ENCODE measurements around the gene MME.

MME gene

GRCh38 chr3:155229086-155229485 is 149.0 kb downstream of the MME start:
- no peak for ATAC-seq
- no peak for TF ChIP-seq ZC3H10 (CRISPR knock-in tag; IDR thresholded peaks at IDR 0.05)
- no peak for TF ChIP-seq GLIS3 (CRISPR knock-in tag; IDR thresholded peaks at IDR 0.05)
- no peak for TF ChIP-seq RARB (CRISPR knock-in tag; IDR thresholded peaks at IDR 0.05)
- TF ChIP-seq PPARA (CRISPR knock-in tag; IDR thresholded peaks at IDR 0.05; ENCODE audit: borderline replicate concordance), result no peak
- no peak for TF ChIP-seq ZFP30 (CRISPR knock-in tag; IDR thresholded peaks at IDR 0.05)
- TF ChIP-seq OSR1 (CRISPR knock-in tag; IDR thresholded peaks at IDR 0.05), result no peak
- TF ChIP-seq TCF4 (CRISPR knock-in tag; IDR thresholded peaks at IDR 0.05; ENCODE audit: borderline replicate concordance), result no peak
- no peak for TF ChIP-seq PATZ1 (CRISPR knock-in tag; IDR thresholded peaks at IDR 0.05; ENCODE audit: borderline replicate concordance)
- no peak for TF ChIP-seq ARNTL (CRISPR knock-in tag; IDR thresholded peaks at IDR 0.05; ENCODE audit: borderline replicate concordance, low read depth)
- no peak for TF ChIP-seq BACH2 (CRISPR knock-in tag; IDR thresholded peaks at IDR 0.05; ENCODE audit: borderline replicate concordance)
- TF ChIP-seq TOX (CRISPR knock-in tag; IDR thresholded peaks at IDR 0.05; ENCODE audit: borderline replicate concordance), result no peak
- no peak for TF ChIP-seq ZFP3 (CRISPR knock-in tag; IDR thresholded peaks at IDR 0.05)
- no peak for TF ChIP-seq POU6F1 (CRISPR knock-in tag; IDR thresholded peaks at IDR 0.05; ENCODE audit: borderline replicate concordance, low read depth)

- no peak for ATAC-seq
- no peak for TF ChIP-seq ZNF70 (CRISPR knock-in tag; IDR thresholded peaks at IDR 0.05)
Observed at GRCh38 chr3:155230382-155230781, 150.3 kb downstream of the MME start.

GRCh38 chr3:155231792-155232191 is 151.7 kb downstream of the MME start:
- TF ChIP-seq ZNF8 (CRISPR knock-in tag; IDR thresholded peaks at IDR 0.05) (no peak), ZFP30 (CRISPR knock-in tag; IDR thresholded peaks at IDR 0.05) (no peak), CREB5 (CRISPR knock-in tag; IDR thresholded peaks at IDR 0.05; ENCODE audit: low read depth) (no peak), CSDC2 (CRISPR knock-in tag; IDR thresholded peaks at IDR 0.05) (no peak), SNAI2 (CRISPR knock-in tag; IDR thresholded peaks at IDR 0.05) (no peak), GLIS3 (CRISPR knock-in tag; IDR thresholded peaks at IDR 0.05) (no peak), ARNTL (CRISPR knock-in tag; IDR thresholded peaks at IDR 0.05; ENCODE audit: borderline replicate concordance, low read depth) (no peak), TSHZ2 (CRISPR knock-in tag; IDR thresholded peaks at IDR 0.05) (no peak), ZC3H10 (CRISPR knock-in tag; IDR thresholded peaks at IDR 0.05) (no peak), PPARA (CRISPR knock-in tag; IDR thresholded peaks at IDR 0.05; ENCODE audit: borderline replicate concordance) (no peak)
- no peak for ATAC-seq

GRCh38 chr3:155232605-155233004 is 152.5 kb downstream of the MME start:
- ATAC-seq, result peak; percentile 86
- TF ChIP-seq PATZ1 (CRISPR knock-in tag; IDR thresholded peaks at IDR 0.05; ENCODE audit: borderline replicate concordance), result no peak
- no peak for TF ChIP-seq TCF4 (CRISPR knock-in tag; IDR thresholded peaks at IDR 0.05; ENCODE audit: borderline replicate concordance)
- TF ChIP-seq BACH2 (CRISPR knock-in tag; IDR thresholded peaks at IDR 0.05; ENCODE audit: borderline replicate concordance), result no peak
- no peak for TF ChIP-seq ZNF70 (CRISPR knock-in tag; IDR thresholded peaks at IDR 0.05)
- TF ChIP-seq OSR1 (CRISPR knock-in tag; IDR thresholded peaks at IDR 0.05), result no peak
- TF ChIP-seq ZFP3 (CRISPR knock-in tag; IDR thresholded peaks at IDR 0.05), result no peak
- no peak for TF ChIP-seq RARB (CRISPR knock-in tag; IDR thresholded peaks at IDR 0.05)

Measured in SK-N-SH treated with all-trans-retinoic acid at 6 μM for 48 hours (cell line).